Thoracic aorta (tissue), 2 donors: ENCODE measurements around the gene FGD4. TPM values are rescaled to one million over a fixed set of nuclear protein-coding genes. Genes with fewer than 3 reads are reported as not detected.
"Not testable (repeated sequence)": the region's sequence is repeated elsewhere in the genome, so short reads cannot be mapped to it uniquely, and the experiment has no call there.

ENCODE experiments used
- ATAC-seq: fragments of 150-250 bp; one replicate; pipeline ENCODE4 v1.8.0; 2017; ENCODE audit warnings: low read depth; ENCODE audit not compliant: insufficient number of reproducible peaks, low FRiP score
- DNase-seq: peaks from one replicate; pipeline ENCODE4 v3.0.0-alpha.2; 2020; ENCODE audit warnings: low spot score
- H3K27ac ChIP-seq, 2 donors: fragments of 200-600 bp; sonication (generic); 1 replicate in 1 of 2; 2 replicates in 1 of 2; pipeline ENCODE4 v1.5.1; 2016; ENCODE audit warnings: mild to moderate bottlenecking in 2 of 2, moderate library complexity in 2 of 2
- H3K27me3 ChIP-seq: fragments of 200-600 bp; sonication (generic); replicated peaks from 2 replicates; pipeline ENCODE4 v1.6.0; 2016; ENCODE audit warnings: mild to moderate bottlenecking; ENCODE audit not compliant: insufficient read depth
- H3K36me3 ChIP-seq: fragments of 200-600 bp; sonication (generic); one replicate; pipeline ENCODE4 v1.5.1; 2016
- H3K4me1 ChIP-seq, 2 donors: fragments of 200-600 bp; sonication (generic); 1 replicate in 1 of 2; 2 replicates in 1 of 2; pipeline versions ENCODE4 v1.5.1 to v1.6.0; 2016; ENCODE audit warnings: low read depth in 2 of 2, mild to moderate bottlenecking in 1 of 2; ENCODE audit not compliant: control insufficient read depth in 1 of 2
- H3K4me3 ChIP-seq: fragments of 200-600 bp; sonication (generic); 2 replicates; pipeline ENCODE4 v1.5.1; 2016; ENCODE audit warnings: mild to moderate bottlenecking
- H3K9me3 ChIP-seq: fragments of 200-600 bp; sonication (generic); 2 replicates; pipeline ENCODE4 v1.5.1; 2016
- CTCF ChIP-seq: fragments of 200-600 bp; sonication (generic); IDR thresholded peaks from one replicate; pipeline ENCODE4 v1.5.1; 2019; ENCODE audit warnings: antibody characterized with exemption
- total RNA-seq, 2 donors: library from RNA; depleted of rRNA; stranded (reverse); fragments of >200 nt; gene quantifications; one replicate each; pipeline versions ENCODE4 v1.1.0 to v1.2.3, GENCODE V29; 2016

The FGD4 gene
- total RNA-seq, 2 donors from 2014 or later = 52.7 to 61.6 TPM

- no peak overlapping the region for H3K4me3 ChIP-seq
- no peaks in the 10 kb centered on the region for H3K9me3 ChIP-seq
- H3K36me3 ChIP-seq = no peaks in the 10 kb centered on the region
- TF ChIP-seq CTCF = no peak
- no peak for ATAC-seq
- peaks cover 6 to 8% of the 10 kb centered on the region in 2 donors for H3K4me1 ChIP-seq
- no peak for DNase-seq
- H3K27me3 ChIP-seq = no peaks in the 10 kb centered on the region
- H3K27ac ChIP-seq = no peak overlapping the region
These were observed 108.6 kb downstream of the FGD4 start for GRCh38 chr12:32507942-32508320.

- Histone ChIP-seq H3K4me1 (peaks cover 0 to under 1% of the 10 kb centered on the region in 2 donors), H3K9me3 (no peaks in the 10 kb centered on the region), H3K27ac (no peak overlapping the region), H3K27me3 (no peaks in the 10 kb centered on the region), H3K4me3 (no peak overlapping the region), H3K36me3 (no peaks in the 10 kb centered on the region)
- no peak for ATAC-seq
- TF ChIP-seq CTCF = no peak
- no peak for DNase-seq
These were observed 109.3 kb downstream of the FGD4 start for GRCh38 chr12:32508626-32509025.

- Histone ChIP-seq H3K27me3 (no peaks in the 10 kb centered on the region), H3K36me3 (no peaks in the 10 kb centered on the region), H3K9me3 (no peaks in the 10 kb centered on the region), H3K27ac (no peak overlapping the region), H3K4me1 (no peaks in the 10 kb centered on the region), H3K4me3 (no peak overlapping the region)
- DNase-seq (no peak), ATAC-seq (no peak)
- no peak for TF ChIP-seq CTCF
These were observed 110.2 kb downstream of the FGD4 start for GRCh38 chr12:32509328-32510091.

GRCh38 chr12:32511976-32512375, 112.6 kb downstream of the FGD4 start:
- H3K4me3 ChIP-seq, H3K27me3 ChIP-seq, H3K9me3 ChIP-seq, H3K36me3 ChIP-seq, H3K4me1 ChIP-seq, H3K27ac ChIP-seq, DNase-seq, ATAC-seq: not testable (repeated sequence)

GRCh38 chr12:32512379-32512778, 113.0 kb downstream of the FGD4 start:
- H3K36me3 ChIP-seq = no peaks in the 10 kb centered on the region
- ATAC-seq (no peak), DNase-seq (no peak)
- no peaks in the 10 kb centered on the region for H3K27me3 ChIP-seq
- H3K4me3 ChIP-seq = no peak overlapping the region
- peaks cover 0 to 8% of the 10 kb centered on the region in 2 donors for H3K4me1 ChIP-seq
- H3K9me3 ChIP-seq = no peaks in the 10 kb centered on the region
- no peak for TF ChIP-seq CTCF
- no peak overlapping the region for H3K27ac ChIP-seq

- no peak for TF ChIP-seq CTCF
- ATAC-seq = no peak
- H3K27me3 ChIP-seq = no peaks in the 10 kb centered on the region
- no peaks in the 10 kb centered on the region for H3K36me3 ChIP-seq
- H3K27ac ChIP-seq = no peak overlapping the region
- no peak overlapping the region for H3K4me3 ChIP-seq
- no peak for DNase-seq
- no peaks in the 10 kb centered on the region for H3K9me3 ChIP-seq
- peaks cover 0 to 8% of the 10 kb centered on the region in 2 donors for H3K4me1 ChIP-seq
These were observed 113.6 kb downstream of the FGD4 start for GRCh38 chr12:32512910-32513309.
